Fibroblast of lung (primary cell): ENCODE results near the gene FNTB. TPM values are rescaled to one million over a fixed set of nuclear protein-coding genes. Genes with fewer than 3 reads are reported as not detected.

ENCODE experiments used
- DNase-seq, 2 donors: peaks; one replicate each; pipeline versions ENCODE4 v3.0.0 to v3.0.0-alpha.2; 2010; ENCODE audit warnings: low read depth in 2 of 2
- H2AFZ ChIP-seq: 2 replicates; pipeline ENCODE4 v1.5.1; 2012; ENCODE audit warnings: low read length, control low read depth, inconsistent platforms
- H3K27ac ChIP-seq: 2 replicates; pipeline ENCODE4 v1.5.1; 2011; ENCODE audit warnings: low read length, control low read depth; ENCODE audit not compliant: insufficient read depth
- H3K27me3 ChIP-seq: 2 replicates; pipeline ENCODE4 v1.5.1; 2011; ENCODE audit warnings: mild to moderate bottlenecking, low read length; ENCODE audit not compliant: control insufficient read depth, insufficient read depth
- H3K36me3 ChIP-seq: 2 replicates; pipeline ENCODE4 v1.5.1; 2011; ENCODE audit warnings: low read length; ENCODE audit not compliant: control insufficient read depth, insufficient read depth
- H3K4me1 ChIP-seq: 2 replicates; pipeline ENCODE4 v1.5.1; 2011; ENCODE audit warnings: low read length; ENCODE audit not compliant: control insufficient read depth, insufficient read depth; ENCODE audit errors: extremely low read depth
- H3K4me2 ChIP-seq: 2 replicates; pipeline ENCODE4 v1.5.1; 2011; ENCODE audit warnings: low read length, control low read depth; ENCODE audit not compliant: insufficient read depth; ENCODE audit errors: extremely low read depth
- H3K4me3 ChIP-seq, 4 experiments: fragments of 200-600 bp in 1 of 4; sonication (generic) in 1 of 4; replicated peaks in 1 of 4; 2 replicates each; pipeline ENCODE4 v1.5.1; 2011 to 2016; ENCODE audit warnings: low read length in 4 of 4, low read depth in 3 of 4, mild to moderate bottlenecking in 3 of 4, control low read depth in 2 of 4, inconsistent platforms in 1 of 4, mixed read lengths in 1 of 4; ENCODE audit not compliant: insufficient read depth in 1 of 4; ENCODE audit errors: control extremely low read depth in 1 of 4
- H3K79me2 ChIP-seq: 2 replicates; pipeline ENCODE4 v1.5.1; 2012; ENCODE audit warnings: mild to moderate bottlenecking, low read length, inconsistent platforms; ENCODE audit not compliant: control insufficient read depth, insufficient read depth
- H3K9ac ChIP-seq: 2 replicates; pipeline ENCODE4 v1.5.1; 2011; ENCODE audit warnings: mild to moderate bottlenecking, low read length, control low read depth; ENCODE audit not compliant: insufficient read depth
- H3K9me3 ChIP-seq: 2 replicates; pipeline ENCODE4 v1.5.1; 2012; ENCODE audit warnings: low read depth, low read length; ENCODE audit not compliant: control insufficient read depth, insufficient read depth
- H4K20me1 ChIP-seq: 2 replicates; pipeline ENCODE4 v1.5.1; 2011; ENCODE audit warnings: low read length; ENCODE audit not compliant: control insufficient read depth, insufficient read depth; ENCODE audit errors: extremely low read depth
- EZH2 ChIP-seq: IDR thresholded peaks from 2 replicates; pipeline ENCODE4 v1.5.1; 2012; ENCODE audit warnings: low read length, control low read depth, mild to moderate bottlenecking; ENCODE audit errors: missing control alignments
- polyA plus RNA-seq, 2 donors: library from polyadenylated mRNA; depleted of rRNA in 1 of 2; stranded (reverse) in 1 of 2; unstranded in 1 of 2; fragments of >200 nt; gene quantifications; 2 replicates each; pipeline ENCODE4 v1.2.1, GENCODE V29; 2011 to 2012; ENCODE audit warnings: missing spikeins in 1 of 2
- total RNA-seq: library from RNA; depleted of rRNA; stranded (reverse); fragments of >200 nt; gene quantifications from 2 replicates; pipeline ENCODE4 v1.2.1, GENCODE V29; 2014
- TF ChIP-seq, protein P1 (sequence below), 2 donors: IDR thresholded peaks in 1 of 2; conservative IDR thresholded peaks in 1 of 2; 1 replicate in 1 of 2; 2 replicates in 1 of 2; pipeline ENCODE4 v1.5.1; 2011 to 2012; ENCODE audit warnings: low read length in 2 of 2, control low read depth in 1 of 2, inconsistent platforms in 1 of 2, low read depth in 1 of 2, mild to moderate bottlenecking in 1 of 2

The FNTB gene
- total and polyA plus RNA-seq, 2 donors (not counting 1 experiment from before 2014, with no cell fraction given) = 8.8 to 13.2 TPM

DNA sequence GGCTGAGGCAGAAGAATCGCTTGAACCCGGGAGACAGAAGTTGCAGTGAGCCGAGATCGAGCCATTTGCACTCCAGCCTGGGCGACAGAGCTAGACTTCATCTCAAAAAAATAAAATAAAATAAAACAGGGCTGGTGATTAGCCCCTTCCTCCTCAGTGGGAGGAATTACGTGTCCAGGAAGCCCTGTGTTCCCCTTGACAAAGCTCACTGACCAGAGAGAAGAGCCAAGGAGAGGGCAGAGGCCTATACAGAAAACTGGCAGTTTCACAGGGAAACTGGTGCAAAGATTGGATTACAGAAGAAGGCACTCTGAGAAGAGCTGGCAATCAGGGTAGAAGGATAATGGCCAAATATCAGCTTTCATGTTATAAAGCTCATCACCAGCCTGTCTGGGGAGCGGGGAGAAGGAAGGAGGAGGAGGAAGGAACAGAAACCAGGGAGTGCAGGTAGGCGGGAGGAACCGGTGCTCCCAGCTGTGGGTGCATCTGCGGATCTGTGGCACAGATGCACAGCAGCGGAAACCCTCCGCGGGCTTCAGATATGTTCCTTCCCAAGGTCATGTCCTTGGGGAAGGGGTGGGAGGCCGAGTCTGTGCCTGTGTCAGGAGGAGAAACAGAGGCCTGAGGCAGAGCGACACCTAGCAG, 21.2 kb upstream of the FNTB start:
- TF ChIP-seq, protein P1, sequence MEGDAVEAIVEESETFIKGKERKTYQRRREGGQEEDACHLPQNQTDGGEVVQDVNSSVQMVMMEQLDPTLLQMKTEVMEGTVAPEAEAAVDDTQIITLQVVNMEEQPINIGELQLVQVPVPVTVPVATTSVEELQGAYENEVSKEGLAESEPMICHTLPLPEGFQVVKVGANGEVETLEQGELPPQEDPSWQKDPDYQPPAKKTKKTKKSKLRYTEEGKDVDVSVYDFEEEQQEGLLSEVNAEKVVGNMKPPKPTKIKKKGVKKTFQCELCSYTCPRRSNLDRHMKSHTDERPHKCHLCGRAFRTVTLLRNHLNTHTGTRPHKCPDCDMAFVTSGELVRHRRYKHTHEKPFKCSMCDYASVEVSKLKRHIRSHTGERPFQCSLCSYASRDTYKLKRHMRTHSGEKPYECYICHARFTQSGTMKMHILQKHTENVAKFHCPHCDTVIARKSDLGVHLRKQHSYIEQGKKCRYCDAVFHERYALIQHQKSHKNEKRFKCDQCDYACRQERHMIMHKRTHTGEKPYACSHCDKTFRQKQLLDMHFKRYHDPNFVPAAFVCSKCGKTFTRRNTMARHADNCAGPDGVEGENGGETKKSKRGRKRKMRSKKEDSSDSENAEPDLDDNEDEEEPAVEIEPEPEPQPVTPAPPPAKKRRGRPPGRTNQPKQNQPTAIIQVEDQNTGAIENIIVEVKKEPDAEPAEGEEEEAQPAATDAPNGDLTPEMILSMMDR (conservative IDR thresholded peaks at IDR 0.05 in 1 of 2, IDR thresholded peaks at IDR 0.05 in 1 of 2; ENCODE audit: low read depth in 1 of 2, low read length in 2 of 2) = no peak
- no peak for TF ChIP-seq EZH2
- no peak overlapping the region for H2AFZ ChIP-seq
- no peak overlapping the region for H3K9ac ChIP-seq
- no peaks in the 10 kb centered on the region for H3K79me2 ChIP-seq
- H3K4me1 ChIP-seq = no peaks in the 10 kb centered on the region
- H3K27ac ChIP-seq = no peak overlapping the region
- no peaks in the 10 kb centered on the region for H3K36me3 ChIP-seq
- H4K20me1 ChIP-seq = no peaks in the 10 kb centered on the region
- H3K4me3 ChIP-seq = no peak overlapping the region
- no peak overlapping the region for H3K4me2 ChIP-seq
- no peak for DNase-seq
- no peaks in the 10 kb centered on the region for H3K27me3 ChIP-seq
- H3K9me3 ChIP-seq = no peaks in the 10 kb centered on the region

DNA sequence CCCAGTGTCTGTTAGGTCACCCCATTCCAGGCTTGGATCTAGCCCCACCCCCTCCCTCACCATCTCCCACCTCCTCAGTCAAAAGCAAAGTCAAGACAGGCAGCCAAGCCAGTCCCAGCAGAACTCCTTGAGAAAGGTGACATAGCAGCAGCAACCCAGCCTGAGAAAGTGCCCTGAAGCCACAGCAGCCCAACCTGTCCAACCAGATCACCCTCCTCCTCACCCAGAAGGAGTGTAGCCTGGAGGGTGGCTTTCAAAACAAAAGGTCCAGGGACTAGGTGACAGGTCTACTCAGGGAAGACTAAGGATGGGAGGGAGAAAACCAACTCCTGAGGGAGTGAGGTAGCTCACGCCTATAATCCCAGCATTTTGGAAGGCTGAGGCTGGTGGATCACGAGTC, 19.7 kb upstream of the FNTB start:
- no peak overlapping the region for H3K4me3 ChIP-seq
- no peaks in the 10 kb centered on the region for H3K36me3 ChIP-seq
- H2AFZ ChIP-seq = no peak overlapping the region
- no peak for DNase-seq
- H3K9me3 ChIP-seq = no peaks in the 10 kb centered on the region
- no peak for TF ChIP-seq EZH2
- TF ChIP-seq, protein P1 (conservative IDR thresholded peaks at IDR 0.05 in 1 of 2, IDR thresholded peaks at IDR 0.05 in 1 of 2; ENCODE audit: low read depth in 1 of 2, low read length in 2 of 2) = no peak
- no peak overlapping the region for H3K4me2 ChIP-seq
- H3K79me2 ChIP-seq = no peaks in the 10 kb centered on the region
- no peaks in the 10 kb centered on the region for H3K4me1 ChIP-seq
- no peak overlapping the region for H3K9ac ChIP-seq
- H4K20me1 ChIP-seq = no peaks in the 10 kb centered on the region
- no peak overlapping the region for H3K27ac ChIP-seq
- no peaks in the 10 kb centered on the region for H3K27me3 ChIP-seq

DNA sequence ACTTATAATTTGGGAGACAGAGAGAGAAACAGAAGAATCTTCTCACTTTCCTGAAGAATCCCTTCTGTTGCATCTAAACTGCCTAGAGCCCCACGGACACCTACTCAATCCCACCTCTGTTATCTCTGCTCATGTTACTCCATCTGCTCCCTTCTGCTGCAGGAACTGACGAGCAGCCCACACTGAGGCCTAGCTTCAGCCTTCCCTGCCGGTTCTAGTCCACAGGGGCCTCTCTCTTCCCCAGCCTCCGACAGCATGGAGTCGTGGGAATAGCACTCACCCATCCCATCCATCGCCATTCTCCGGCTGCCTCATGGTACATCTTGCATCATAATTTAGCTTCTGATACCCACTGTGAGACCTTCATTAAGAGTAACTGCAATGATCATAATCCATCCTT, 18.5 kb upstream of the FNTB start:
- DNase-seq = no peak
- H4K20me1 ChIP-seq = no peaks in the 10 kb centered on the region
- TF ChIP-seq EZH2 = no peak
- TF ChIP-seq, protein P1 (conservative IDR thresholded peaks at IDR 0.05 in 1 of 2, IDR thresholded peaks at IDR 0.05 in 1 of 2; ENCODE audit: low read depth in 1 of 2, low read length in 2 of 2) = no peak
- no peaks in the 10 kb centered on the region for H3K79me2 ChIP-seq
- H3K4me1 ChIP-seq = no peaks in the 10 kb centered on the region
- H2AFZ ChIP-seq = no peak overlapping the region
- H3K27me3 ChIP-seq = no peaks in the 10 kb centered on the region
- no peak overlapping the region for H3K9ac ChIP-seq
- no peaks in the 10 kb centered on the region for H3K9me3 ChIP-seq
- H3K27ac ChIP-seq = no peak overlapping the region
- no peaks in the 10 kb centered on the region for H3K36me3 ChIP-seq
- H3K4me3 ChIP-seq = no peak overlapping the region
- no peak overlapping the region for H3K4me2 ChIP-seq
